ENCODE measurements around the gene KCNQ1OT1.

The KCNQ1OT1 gene

DNA sequence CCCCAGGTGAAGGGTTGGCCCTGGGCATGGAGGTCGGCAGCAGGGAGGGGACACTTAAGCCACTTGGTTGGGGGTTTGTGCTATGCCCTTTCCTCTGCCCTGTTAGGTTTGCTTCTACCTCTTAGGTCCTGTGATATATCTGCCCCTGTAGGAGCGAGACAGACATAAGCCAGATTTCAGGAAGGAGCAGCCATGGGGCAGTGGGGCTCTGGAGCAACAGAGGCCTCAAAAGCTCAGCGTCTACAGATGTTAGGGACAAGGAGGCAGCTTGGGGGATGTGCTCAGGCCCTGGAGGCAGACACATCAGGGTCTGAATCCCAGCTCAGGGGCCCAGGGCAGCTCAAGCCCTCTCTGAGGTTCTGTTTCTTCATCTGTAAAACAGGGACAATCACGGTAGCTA, 27.2 kb upstream of the KCNQ1OT1 start:
- TF ChIP-seq, protein P1, sequence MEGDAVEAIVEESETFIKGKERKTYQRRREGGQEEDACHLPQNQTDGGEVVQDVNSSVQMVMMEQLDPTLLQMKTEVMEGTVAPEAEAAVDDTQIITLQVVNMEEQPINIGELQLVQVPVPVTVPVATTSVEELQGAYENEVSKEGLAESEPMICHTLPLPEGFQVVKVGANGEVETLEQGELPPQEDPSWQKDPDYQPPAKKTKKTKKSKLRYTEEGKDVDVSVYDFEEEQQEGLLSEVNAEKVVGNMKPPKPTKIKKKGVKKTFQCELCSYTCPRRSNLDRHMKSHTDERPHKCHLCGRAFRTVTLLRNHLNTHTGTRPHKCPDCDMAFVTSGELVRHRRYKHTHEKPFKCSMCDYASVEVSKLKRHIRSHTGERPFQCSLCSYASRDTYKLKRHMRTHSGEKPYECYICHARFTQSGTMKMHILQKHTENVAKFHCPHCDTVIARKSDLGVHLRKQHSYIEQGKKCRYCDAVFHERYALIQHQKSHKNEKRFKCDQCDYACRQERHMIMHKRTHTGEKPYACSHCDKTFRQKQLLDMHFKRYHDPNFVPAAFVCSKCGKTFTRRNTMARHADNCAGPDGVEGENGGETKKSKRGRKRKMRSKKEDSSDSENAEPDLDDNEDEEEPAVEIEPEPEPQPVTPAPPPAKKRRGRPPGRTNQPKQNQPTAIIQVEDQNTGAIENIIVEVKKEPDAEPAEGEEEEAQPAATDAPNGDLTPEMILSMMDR (conservative IDR thresholded peaks at IDR 0.05; ENCODE audit: low read depth), result no peak
- no peak for DNase-seq (ENCODE audit: low spot score)
- no peak overlapping the region for H3K27ac ChIP-seq
- POLR2A ChIA-PET (ENCODE audit: low non-redundant PET), result interaction anchor here (0.6 kb wide), 1 partner anchor 179 kb away, joined by 5 read pairs; no protein-coding TSS in a partner anchor
- CTCF ChIA-PET, result no interaction called here

DNA sequence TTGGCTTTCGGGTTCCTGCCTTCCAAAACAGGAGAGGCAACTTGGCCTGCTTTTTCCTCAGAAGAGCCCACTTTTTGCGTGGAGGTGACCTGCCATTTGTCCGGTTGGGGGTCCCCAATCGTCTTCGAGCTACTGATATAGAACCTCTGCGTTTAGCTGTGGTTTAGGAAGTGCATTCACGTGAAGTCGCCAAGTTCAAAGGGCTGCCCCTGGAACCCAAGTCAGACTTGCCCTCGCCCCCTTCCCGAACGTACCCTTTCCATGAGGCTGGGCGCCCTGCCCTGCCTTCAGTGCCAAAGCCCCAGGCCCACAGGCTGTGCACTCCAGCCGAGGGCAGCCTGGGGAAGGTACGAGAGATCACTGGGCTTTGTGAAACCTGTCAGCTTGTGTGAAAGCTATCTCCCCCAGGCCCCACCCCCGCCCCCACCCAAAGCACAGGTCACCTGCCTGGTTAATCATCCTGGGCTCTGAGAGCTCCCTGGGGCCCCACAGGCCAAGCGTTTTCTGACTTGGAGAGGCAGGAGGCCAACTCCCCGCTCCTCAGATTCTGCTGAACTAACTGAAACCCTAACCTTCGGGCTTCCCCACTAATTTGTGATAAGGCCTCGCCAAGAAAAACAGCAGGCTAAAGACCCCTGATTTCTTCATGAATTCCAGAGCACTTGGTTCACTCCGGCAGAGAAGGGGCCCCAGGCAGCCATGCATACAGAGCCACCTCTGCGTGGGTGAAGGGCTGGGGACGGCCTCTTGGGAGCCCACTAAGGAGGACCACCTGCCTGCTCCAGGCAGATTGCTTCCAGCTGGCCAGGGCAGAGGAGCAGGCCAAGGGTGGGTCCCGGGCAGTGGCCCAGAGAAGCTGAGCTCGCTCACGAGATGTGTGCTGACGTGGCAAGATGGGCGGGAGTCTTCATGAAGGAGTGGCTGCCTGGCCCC, 25.8 kb upstream of the KCNQ1OT1 start:
- POLR2A ChIA-PET (ENCODE audit: low non-redundant PET), result interaction anchor here (0.6 kb wide), 1 partner anchor 12 kb away, joined by 3 read pairs; no protein-coding TSS in a partner anchor
- no peak overlapping the region for H3K27ac ChIP-seq
- CTCF ChIA-PET, result interaction anchor here (0.6 kb wide), 2 partner anchors 470 to 1329 kb away, joined by 3 read pairs; no protein-coding TSS in a partner anchor
- no peak for DNase-seq (ENCODE audit: low spot score)
- TF ChIP-seq, protein P1 (conservative IDR thresholded peaks at IDR 0.05; ENCODE audit: low read depth), result no peak

GRCh38 chr11:2724653-2725367, 25.0 kb upstream of the KCNQ1OT1 start:
- DNase-seq (ENCODE audit: low spot score), result no peak
- no peak overlapping the region for H3K27ac ChIP-seq
- ChIA-PET CTCF (interaction anchor here (0.6 kb wide), 3 partner anchors 32 to 471 kb away, joined by 3 to 6 read pairs (median 6); no protein-coding TSS in a partner anchor), POLR2A (ENCODE audit: low non-redundant PET) (no interaction called here)
- TF ChIP-seq, protein P1 (conservative IDR thresholded peaks at IDR 0.05; ENCODE audit: low read depth), result no peak

GRCh38 chr11:2724104-2724503, 24.3 kb upstream of the KCNQ1OT1 start:
- H3K27ac ChIP-seq, result no peak overlapping the region
- DNase-seq (ENCODE audit: low spot score), result no peak
- TF ChIP-seq, protein P1 (conservative IDR thresholded peaks at IDR 0.05; ENCODE audit: low read depth), result no peak
- ChIA-PET POLR2A (ENCODE audit: low non-redundant PET) (no interaction called here), CTCF (interaction anchor here (0.6 kb wide), 1 partner anchor 192 kb away, joined by 6 read pairs; no protein-coding TSS in a partner anchor)

DNA sequence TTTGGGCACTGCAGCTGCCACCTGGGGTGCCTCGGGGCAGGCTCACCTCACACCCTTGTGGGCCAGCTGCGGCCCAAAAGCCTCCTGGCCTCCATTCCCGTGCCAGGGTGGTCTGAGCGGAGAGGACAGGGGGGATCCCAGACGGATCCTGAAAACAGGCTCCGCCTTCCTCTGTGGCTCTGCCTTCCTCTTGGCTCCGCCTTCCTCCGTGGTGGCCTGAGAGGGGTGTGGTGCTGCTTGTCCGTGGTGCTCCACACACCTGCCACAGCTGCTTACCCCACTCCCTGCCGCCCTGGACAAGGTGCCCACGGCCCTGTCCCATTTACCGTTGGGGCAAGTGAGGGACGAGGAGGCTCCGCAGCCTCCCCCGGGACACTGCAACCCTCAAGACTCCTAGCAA, 23.2 kb upstream of the KCNQ1OT1 start:
- DNase-seq (ENCODE audit: low spot score), result no peak
- TF ChIP-seq, protein P1 (conservative IDR thresholded peaks at IDR 0.05; ENCODE audit: low read depth), result no peak
- ChIA-PET POLR2A (ENCODE audit: low non-redundant PET) (no interaction called here), CTCF (no interaction called here)
- H3K27ac ChIP-seq, result no peak overlapping the region

DNA sequence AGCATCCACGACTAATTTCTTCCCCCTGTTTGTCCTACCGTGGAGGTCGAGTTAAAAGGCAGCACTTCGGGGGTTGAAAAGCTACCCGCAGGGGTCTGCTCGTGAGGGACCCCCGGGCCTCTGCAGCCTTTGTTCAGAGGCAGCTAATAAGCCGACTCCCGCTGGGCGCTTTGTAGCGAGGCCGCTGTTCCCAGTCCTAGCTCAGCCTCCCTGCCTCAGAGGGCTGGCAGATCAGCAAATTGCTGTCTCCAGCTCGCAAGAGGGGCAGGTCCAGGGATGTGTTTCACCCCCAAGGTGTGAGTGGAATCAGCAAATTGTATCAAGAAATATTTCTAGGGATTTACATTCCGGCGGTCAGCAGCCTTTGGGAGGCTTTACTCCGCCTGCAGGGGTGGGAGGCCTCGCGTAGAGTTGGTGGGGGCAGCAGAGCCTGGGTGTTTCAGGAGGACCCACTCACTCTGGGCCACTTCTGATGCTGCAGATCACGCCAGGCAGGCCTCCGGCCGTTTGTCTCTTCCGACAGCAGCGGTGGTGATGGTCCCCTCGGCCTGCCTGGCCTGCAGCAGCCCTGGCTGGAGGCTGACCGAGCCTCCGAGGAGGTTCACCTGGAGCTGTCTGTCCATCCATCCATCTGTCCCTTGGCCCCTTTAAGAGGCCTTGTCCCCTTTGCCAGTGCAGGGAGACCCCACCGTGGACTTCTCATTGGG, 21.6 kb upstream of the KCNQ1OT1 start:
- H3K27ac ChIP-seq, result no peak overlapping the region
- no peak for DNase-seq (ENCODE audit: low spot score)
- ChIA-PET POLR2A (ENCODE audit: low non-redundant PET) (no interaction called here), CTCF (no interaction called here)
- TF ChIP-seq, protein P1 (conservative IDR thresholded peaks at IDR 0.05; ENCODE audit: low read depth), result no peak
